BJ (cell line): ENCODE data around the gene CD22. TPM values are rescaled to one million over a fixed set of nuclear protein-coding genes. Genes with fewer than 3 reads are reported as not detected.

Source experiments
- CTCF ChIA-PET: fragments of 350-600 bp; formaldehyde crosslinking; extraction: SDS; loops from one replicate; lab custom pipeline; 2021; ENCODE audit warnings: antibody characterized with exemption, inconsistent platforms; lab: Yijun Ruan, JAX
- POLR2A ChIA-PET: fragments of 300-600 bp; sonication (Branson Sonifier 250); formaldehyde crosslinking; extraction: SDS; loops from one replicate; lab custom pipeline; 2021; ENCODE audit warnings: antibody characterized with exemption; lab: Charles Lee
- DNase-seq: peaks from one replicate; pipeline ENCODE4 v3.0.0-alpha.2; 2011; ENCODE audit warnings: low read depth
- H3K27me3 ChIP-seq: 2 replicates; pipeline ENCODE4 v1.6.0; 2011; ENCODE audit warnings: low read length; ENCODE audit not compliant: control insufficient read depth, insufficient read depth
- H3K36me3 ChIP-seq: 2 replicates; pipeline ENCODE4 v1.5.1; 2011; ENCODE audit warnings: low read length; ENCODE audit not compliant: control insufficient read depth, insufficient read depth
- H3K4me3 ChIP-seq: 2 replicates; pipeline ENCODE4 v1.5.1; 2011; ENCODE audit warnings: low read depth, mild to moderate bottlenecking, control low read depth, low read length
- CTCF ChIP-seq: IDR thresholded peaks from 2 replicates; pipeline ENCODE4 v1.5.1; 2011; ENCODE audit warnings: low read depth, mild to moderate bottlenecking, control low read depth, inconsistent platforms, low read length, moderate library complexity; ENCODE audit not compliant: insufficient read depth
- polyA plus RNA-seq: library from polyadenylated mRNA; depleted of rRNA; stranded (reverse); fragments of >200 nt; gene quantifications from 2 replicates; pipeline ENCODE4 v1.2.3, GENCODE V29; 2011

Gene CD22
- polyA plus RNA-seq, 1 experiment: not detected

DNA sequence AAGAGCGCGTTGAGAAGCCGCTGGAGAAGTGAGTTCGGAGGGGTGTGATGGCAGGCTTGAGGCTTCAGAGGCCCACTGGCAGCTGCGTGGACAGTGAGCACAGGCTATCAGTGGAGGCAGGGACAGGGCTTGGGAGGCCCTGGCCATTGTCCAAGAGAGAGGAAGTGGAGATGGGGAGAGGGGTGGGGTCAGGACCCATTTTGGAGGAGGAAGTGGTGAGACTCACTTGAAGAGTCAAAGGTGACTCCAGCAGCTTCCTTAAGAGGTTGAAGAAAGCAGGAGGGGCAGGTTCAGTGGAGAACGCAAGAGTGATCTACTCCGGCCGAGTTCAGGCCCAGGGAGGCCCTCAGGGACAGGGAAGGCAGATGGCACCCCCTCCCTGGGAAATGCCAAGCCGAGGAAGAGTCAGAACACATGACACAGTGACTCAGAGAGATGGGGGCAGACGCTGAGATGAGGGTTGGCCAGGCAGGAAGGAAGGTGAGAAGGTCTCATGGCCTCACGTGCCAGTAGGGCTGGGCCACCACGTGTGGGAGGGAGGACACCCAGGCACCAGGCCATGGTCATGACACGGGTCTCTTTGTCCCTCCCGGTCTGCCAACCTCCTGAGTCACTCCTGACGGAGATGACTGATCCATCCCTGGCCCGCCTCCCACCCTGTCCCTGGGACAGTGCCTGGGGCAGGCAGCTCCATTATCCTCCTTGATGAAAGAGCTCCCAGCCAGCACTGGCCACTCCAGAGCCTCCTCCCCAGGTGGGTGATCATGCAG, 10.1 kb upstream of the CD22 start:
- no peak for TF ChIP-seq CTCF
- peak; percentile 22 for DNase-seq
- CTCF ChIA-PET: interaction anchor here (0.8 to 0.9 kb wide), 2 partner anchors 34 to 191 kb away, joined by 3 read pairs; no protein-coding TSS in a partner anchor
- H3K27me3 ChIP-seq: no peaks in the 10 kb centered on the region
- no peak overlapping the region for H3K4me3 ChIP-seq
- H3K36me3 ChIP-seq: no peaks in the 10 kb centered on the region
- POLR2A ChIA-PET: no interaction called here

DNA sequence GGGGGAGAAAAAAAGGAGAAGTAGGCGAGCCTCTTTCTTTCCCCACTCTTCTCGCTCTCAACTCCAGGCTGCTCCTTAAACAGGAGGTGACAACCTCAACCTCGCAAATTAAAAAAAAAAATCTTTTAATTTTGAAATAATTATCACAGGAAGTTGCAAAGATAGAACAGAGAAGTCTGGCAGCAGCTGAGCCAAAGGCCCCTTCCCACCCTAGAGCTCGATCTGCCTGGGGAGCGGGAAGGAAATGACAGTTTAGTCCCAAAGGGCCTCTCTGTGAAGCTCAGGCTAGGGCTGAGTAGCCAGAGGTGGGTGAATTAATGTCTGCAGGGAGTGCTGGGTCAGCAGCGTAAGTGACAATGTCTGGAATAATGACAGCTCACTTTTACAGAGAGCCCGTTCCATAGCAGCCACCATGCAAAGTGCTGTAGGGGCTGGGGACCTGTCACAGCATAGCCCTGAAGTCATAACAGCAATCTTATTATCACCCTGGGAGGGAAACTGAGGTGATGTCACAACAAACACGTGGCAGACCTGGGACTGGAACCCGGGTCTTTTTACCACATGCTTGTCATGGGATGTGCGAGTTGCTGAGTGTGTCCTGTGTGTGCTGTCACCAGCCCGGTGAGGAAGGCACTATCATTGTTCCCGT, 8.8 kb upstream of the CD22 start:
- Histone ChIP-seq H3K36me3 (no peaks in the 10 kb centered on the region), H3K27me3 (no peaks in the 10 kb centered on the region), H3K4me3 (no peak overlapping the region)
- DNase-seq: no peak
- ChIA-PET CTCF (no interaction called here), POLR2A (no interaction called here)
- TF ChIP-seq CTCF: no peak

DNA sequence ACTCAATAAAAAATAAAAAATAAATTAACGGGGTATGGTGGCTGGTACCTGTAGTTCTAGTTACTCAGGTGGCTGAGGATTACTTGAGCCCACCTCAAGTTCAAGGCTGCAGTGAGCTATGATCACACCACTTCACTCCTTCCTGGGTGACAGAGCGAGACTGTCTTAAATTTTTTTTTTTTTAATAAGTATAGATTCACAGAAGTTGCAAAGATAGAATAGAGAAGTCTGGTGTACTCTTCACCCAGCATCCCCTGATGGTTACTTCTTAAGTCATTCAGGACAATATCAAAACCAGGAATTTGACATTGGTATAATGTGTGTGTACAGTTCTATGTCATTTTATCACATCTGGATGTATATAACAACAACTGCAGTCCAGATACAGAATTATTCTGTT, 7.7 kb upstream of the CD22 start:
- no peaks in the 10 kb centered on the region for H3K27me3 ChIP-seq
- POLR2A ChIA-PET: no interaction called here
- no peaks in the 10 kb centered on the region for H3K36me3 ChIP-seq
- H3K4me3 ChIP-seq: no peak overlapping the region
- DNase-seq: no peak
- no peak for TF ChIP-seq CTCF
- CTCF ChIA-PET: no interaction called here

- TF ChIP-seq CTCF: no peak
- DNase-seq: no peak
- ChIA-PET POLR2A (no interaction called here), CTCF (no interaction called here)
- H3K36me3 ChIP-seq: no peaks in the 10 kb centered on the region
- H3K27me3 ChIP-seq: no peaks in the 10 kb centered on the region; the same call in 1 of the 2 replicates
- no peak overlapping the region for H3K4me3 ChIP-seq
Measured at GRCh38 chr19:35322014-35322413, 7.0 kb upstream of the CD22 start.

DNA sequence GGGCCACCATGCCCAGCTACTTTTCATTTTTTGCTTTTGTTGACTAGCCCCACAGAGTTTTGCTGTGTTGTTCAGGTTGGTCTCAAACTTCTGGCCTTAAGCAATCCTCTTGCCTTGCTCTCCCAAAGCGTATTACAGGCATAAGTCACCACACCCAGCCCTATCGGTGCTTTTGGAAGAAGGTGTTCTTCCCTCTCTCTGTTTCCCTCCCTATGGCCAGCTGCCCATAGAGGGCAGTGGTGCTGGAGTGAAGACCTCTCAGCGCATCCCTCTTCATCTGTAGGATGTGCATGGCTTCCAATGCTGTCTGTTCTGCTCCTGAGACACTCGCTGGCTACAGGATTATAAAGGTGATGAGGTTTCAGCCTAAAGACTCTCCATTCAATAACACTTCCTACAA, 1.3 kb upstream of the CD22 start:
- ChIA-PET CTCF (no interaction called here), POLR2A (no interaction called here)
- H3K4me3 ChIP-seq: no peak overlapping the region

More for the DNA sequence above, 1.3 kb upstream of the CD22 start:
- TF ChIP-seq CTCF: peak; percentile 27; the same call in 1 of the 2 replicates
- no peak for DNase-seq
- peaks cover 2% of the 10 kb centered on the region for H3K27me3 ChIP-seq
- H3K36me3 ChIP-seq: no peaks in the 10 kb centered on the region
